T47D (cell line): ENCODE data around the gene NEK6.
A peak's percentile ranks its signal among the peaks of the same experiment; 100 is the strongest.

Experiments used
- DNase-seq, 2 experiments: peaks; one replicate each; pipeline versions ENCODE4 v3.0.0 to v3.0.0-alpha.2; 2011 to 2012; ENCODE audit warnings: low read depth in 1 of 2, low spot score in 1 of 2
- JUND ChIP-seq: IDR thresholded peaks from 2 replicates; pipeline ENCODE4 v1.6.1; 2012; ENCODE audit warnings: low read depth
- in situ Hi-C: cut with HindIII; loops from 2 replicates; pipeline ENCODE4 v1.10.0; 2016; ENCODE audit warnings: low sequenced_read_pairs, low pct_unique_long_range_greater_than_20kb

NEK6 gene

DNA sequence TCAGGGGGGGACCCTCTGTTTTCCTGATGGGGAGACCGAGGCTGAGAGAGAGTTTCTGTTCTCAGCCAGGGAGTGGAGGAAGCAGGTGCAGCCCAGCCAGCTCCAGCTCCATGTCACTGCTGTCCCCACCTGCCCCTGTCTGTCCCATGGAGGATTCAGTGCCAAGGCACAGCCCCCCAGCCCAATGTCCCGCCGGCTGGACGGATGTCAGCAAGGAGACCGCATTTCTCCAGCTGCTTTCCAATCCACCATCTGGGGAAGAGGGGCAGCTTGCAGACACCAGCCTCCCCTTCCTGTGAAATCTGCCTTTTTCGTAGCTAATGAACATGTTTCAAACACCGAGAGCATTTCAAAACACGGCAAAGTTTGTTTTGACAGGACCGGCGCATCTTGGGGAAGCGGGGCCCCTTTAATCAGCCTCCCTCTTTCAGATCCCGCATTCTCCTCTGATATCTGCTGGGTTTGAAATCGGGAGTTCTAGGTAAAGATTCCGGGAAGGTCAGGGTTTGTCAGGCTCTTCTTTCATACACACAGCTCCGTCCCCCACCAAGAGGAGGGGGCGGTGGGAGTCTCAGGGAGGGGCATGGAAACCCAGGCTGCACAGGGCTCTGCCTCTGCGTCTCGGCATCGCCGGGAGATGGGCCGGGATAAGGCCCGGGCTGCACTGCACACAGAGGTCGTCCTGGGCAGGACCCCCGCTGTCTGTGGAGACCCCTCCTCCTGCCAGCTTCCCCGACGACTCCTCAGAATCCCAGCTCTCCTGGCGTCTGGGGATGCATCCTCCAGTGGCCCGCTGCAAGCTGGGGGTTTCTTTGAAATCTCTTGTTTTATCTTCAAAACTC lies 74.8 kb downstream of the NEK6 start:
- no peak for DNase-seq
- in situ Hi-C loops, result no loop called here
- TF ChIP-seq JUND, result no peak

DNA sequence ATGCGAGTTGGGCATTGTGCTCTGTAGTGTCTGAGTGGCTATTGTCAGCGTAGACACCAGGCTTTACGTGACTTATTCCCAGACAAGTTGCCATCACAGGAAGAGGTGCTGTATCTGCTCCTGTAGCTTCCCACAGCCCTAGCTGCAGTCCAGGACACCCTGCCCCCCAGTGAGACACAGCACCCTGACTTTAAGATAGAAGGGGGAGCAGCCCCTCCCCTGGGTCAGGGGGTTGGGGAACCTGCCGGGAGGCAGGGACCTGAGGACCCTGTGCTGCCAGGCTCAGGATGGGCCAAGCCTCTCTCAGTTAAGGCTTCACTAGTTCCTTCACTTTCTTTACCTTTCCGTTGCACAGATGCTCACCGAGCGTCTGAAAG lies 75.4 kb downstream of the NEK6 start:
- DNase-seq, result no peak
- TF ChIP-seq JUND, result no peak
- in situ Hi-C loops, result no loop called here

DNA sequence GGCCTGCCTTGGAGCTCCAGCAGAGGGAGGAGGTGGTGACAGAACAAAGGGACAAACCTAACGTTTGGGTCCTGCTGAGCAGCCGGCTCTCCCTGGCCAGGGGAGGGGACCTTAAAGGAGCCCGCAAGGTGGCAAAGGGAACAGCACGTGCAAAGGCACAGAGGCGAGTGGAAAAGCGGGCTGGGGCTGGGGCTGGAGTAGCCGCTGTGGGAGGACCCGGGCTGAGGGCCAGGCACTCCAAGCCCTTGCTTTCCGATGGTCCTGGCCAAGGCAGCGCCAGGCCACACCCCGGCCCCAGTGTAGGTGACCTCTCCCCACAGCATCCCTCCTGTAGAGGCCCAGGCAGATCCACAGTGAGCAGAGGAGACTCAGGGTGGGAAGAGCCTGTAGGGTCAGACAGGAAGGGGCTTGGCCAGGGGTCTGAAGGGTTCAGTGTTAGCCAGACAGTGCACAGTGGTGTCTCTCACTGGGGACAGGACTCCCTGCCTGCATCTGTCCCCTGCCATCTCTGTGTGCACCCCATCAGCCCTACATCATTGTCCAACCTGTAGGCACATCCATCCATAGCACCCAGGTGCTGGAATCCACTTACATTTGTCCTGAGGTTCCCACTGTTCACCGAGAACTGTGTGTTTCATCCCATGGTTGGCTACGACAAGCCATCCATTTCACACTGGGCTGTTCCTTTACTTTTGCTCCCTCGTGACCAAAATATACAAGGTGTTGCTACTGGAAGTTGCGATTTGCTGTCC lies 77.0 kb downstream of the NEK6 start:
- DNase-seq, result no peak
- in situ Hi-C loops, result no loop called here
- no peak for TF ChIP-seq JUND

- in situ Hi-C loops, result no loop called here
- no peak for TF ChIP-seq JUND
- DNase-seq, result no peak
Measured at GRCh38 chr9:124335320-124335707, 77.6 kb downstream of the NEK6 start.

GRCh38 chr9:124337562-124337961 lies 79.8 kb downstream of the NEK6 start:
- DNase-seq, result no peak
- in situ Hi-C loops, result no loop called here

DNA sequence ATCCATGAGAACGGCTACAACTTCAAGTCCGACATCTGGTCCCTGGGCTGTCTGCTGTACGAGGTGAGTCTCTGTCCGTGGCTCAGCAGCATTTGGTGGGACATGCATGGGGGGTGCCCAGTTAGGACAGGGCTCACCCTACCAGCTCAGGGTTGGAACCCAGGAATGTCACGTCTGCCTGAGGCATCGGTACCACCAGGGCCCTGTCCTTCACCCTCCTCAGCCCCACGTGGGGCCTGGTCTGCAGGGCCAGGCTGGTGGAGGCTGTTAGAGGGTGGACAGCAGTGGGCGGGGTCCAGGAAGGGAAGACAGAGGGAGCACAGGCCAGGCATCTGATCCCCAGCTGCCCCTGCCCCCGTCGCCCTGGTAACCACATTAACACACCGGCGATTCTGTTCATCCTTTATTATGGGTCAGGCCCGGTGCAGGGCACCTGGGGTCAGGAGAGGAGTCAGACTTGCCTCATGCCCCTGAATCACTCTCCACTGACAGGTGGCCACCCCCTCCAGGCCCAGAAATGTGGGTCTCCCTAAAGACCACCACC lies 81.9 kb downstream of the NEK6 start:
- DNase-seq, result no peak
- TF ChIP-seq JUND, result no peak
- in situ Hi-C loops, result no loop called here

More at GRCh38 chr9:124337562-124337961, 79.8 kb downstream of the NEK6 start:
- TF ChIP-seq JUND, result no peak

DNA sequence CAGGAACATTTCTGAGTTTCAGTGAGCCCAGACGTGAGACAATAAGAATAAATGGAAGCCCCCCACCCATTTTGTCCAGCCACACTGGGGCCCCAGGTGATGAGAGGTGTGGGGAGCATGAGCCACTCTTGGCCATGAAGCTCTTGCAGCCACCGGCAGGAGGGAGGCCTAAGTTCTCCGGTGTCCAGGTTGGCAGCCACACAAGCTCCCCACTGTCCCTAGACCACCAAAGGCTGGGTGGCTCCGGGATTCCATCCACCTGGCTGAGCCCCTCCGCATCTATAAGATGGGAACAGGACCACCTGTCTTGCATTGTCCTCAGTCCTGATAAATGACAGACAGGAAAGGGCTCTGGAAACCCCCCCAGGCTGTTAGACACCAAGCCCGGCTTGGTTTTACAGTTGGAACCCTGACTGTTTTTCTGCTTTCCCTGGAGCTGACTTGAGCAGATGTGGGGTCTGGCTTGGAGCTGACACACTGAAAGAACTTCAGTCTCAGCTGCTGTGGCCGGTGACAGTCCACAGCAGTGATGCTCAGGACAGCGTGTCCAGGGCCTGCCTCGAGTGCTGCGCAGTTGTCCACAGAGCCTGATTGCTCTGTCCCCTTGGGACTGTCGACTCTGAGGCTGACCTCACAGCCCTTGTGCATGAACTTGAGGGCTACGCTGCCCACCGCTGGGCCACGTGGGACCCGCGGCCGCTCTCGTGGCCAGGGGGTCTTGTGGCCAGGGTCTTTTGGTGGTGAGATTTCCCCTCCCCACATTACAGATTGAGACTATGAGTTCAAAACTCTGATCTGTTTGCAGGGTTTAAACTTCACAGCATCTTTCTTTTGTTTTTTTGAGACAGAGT lies 82.7 kb downstream of the NEK6 start:
- DNase-seq, result no peak
- in situ Hi-C loops, result no loop called here
- no peak for TF ChIP-seq JUND

- in situ Hi-C loops, result no loop called here
- no peak for TF ChIP-seq JUND
- DNase-seq, result no peak
Measured at GRCh38 chr9:124341455-124342170, 83.9 kb downstream of the NEK6 start.

DNA sequence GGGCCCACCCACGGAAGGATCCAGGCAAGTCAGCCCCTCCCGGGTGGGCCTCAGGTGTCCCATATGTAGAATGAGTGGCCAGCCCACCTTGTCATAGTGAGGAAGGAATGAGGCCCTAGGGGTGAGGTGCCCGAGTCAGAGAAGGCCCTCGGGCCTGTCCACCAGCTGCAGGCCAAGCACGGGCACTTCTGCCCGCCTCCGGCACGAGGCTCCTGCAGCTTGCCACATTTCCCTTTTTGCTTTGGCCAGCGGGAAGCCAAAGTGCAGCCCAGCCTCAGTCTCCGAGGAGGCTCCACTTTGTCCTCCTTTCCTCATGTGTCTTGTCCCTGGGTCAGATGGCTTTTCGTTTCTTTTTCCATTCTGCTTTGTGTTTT lies 84.6 kb downstream of the NEK6 start:
- no peak for TF ChIP-seq JUND
- in situ Hi-C loops, result no loop called here
- DNase-seq, result no peak

DNA sequence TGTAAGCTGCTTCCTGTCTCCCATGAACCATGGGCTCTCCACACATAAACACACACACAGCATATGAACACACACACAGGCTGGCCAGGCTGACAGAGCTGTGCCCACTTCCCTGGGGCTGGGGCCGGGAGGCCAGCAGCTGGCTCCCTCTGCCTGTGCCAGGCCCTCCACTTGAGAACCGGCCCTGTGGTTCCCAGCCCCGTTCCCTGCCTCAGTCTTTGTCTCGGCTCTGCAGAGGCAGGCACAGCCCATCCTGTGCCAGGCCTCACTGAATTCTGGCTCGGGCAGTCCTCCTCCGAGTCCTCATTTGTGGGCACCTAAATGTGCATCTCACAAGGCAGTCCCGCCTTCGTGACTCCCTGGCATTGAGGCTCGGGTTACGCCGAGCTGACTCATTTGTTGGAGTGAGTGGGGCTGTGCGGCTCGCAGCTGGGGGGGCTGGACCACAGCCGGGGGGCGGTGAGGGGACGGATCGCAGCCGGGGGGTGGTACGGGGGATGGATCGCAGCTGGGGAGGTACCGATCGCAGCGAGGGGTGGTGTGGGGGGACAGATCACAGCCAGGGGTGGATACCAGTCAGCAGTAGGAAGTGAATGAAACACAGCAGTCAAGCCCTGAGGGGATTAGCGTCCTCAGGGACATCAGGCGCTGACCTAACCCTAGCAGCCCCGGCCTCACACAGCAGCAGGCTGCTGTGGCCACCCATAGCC lies 85.2 kb downstream of the NEK6 start:
- in situ Hi-C loops, result no loop called here
- peak in 1 of 2 experiments; percentile 28 for DNase-seq

DNA sequence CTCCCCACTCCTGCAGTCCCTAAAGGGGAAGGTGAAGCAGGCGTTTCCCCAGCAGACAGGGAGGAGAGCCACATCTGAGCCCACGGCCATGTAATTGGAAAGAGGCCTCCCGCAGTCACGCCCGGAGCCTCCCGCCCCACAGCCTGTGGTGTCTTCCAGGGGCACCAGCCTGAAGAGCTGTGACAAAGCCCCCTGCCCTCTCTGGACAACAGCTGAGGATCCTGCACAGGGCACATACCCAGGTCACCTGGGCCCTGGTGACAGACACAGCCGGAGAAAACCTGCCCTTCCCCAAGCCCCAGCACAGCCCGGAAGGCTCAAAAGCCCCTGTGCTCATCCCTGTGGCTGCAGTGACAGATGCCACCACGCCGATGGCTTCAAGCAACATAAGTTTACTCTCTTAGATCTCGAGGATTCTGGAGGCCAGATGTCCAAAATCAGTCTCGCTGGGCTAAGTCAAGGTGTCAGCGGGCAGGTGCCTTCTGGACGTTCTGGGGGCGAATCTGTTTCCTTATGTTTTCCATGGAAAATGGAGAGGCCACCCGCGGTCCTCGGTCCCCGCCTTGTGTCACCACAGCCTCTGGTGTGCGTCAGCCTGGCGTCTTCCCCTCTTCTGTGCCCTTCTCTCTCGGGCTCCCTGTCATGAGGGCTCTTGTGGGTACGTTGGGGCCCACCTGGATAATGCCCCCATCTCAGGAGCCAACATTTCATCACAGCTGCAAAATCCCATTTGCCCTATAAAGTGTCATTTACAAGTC lies 86.0 kb downstream of the NEK6 start:
- no peak for DNase-seq
- in situ Hi-C loops, result no loop called here
- no peak for TF ChIP-seq JUND

More for the DNA sequence above, 85.2 kb downstream of the NEK6 start:
- TF ChIP-seq JUND, result no peak
